PC-9 (cell line): ENCODE measurements around the gene GDF2. TPM values are rescaled to one million over a fixed set of nuclear protein-coding genes. Genes with fewer than 3 reads are reported as not detected.

Source experiments
- BruUV-seq: library from RNA; stranded (reverse); fragments of 400-500 nt; replicated peaks from 2 replicates; lab custom pipeline; 2021; lab: Mats Ljungman, UMichigan
- CTCF ChIA-PET: fragments of 300-600 bp; sonication (Branson Sonifier 250); formaldehyde crosslinking; loops from one replicate; lab custom pipeline; 2022; ENCODE audit warnings: antibody characterized with exemption; lab: Charles Lee
- POLR2A ChIA-PET: fragments of 300-600 bp; sonication (Branson Sonifier 250); formaldehyde crosslinking; loops from one replicate; lab custom pipeline; 2022; ENCODE audit warnings: antibody characterized with exemption; ENCODE audit not compliant: unreplicated experiment; lab: Charles Lee
- DNase-seq, 2 experiments: peaks; one replicate each; pipeline versions ENCODE4 v3.0.0 to v3.0.0-alpha.2; 2015 to 2022; ENCODE audit warnings: mixed read lengths in 1 of 2
- H2AFZ ChIP-seq: fragments of 200-600 bp; sonication (generic); 2 replicates; pipeline ENCODE4 v1.8.1; 2017; ENCODE audit warnings: antibody characterized with exemption
- H3F3A ChIP-seq: fragments of 200-600 bp; sonication (generic); 2 replicates; pipeline ENCODE4 v1.8.1; 2017; ENCODE audit warnings: antibody characterized with exemption, mild to moderate bottlenecking, low read depth; ENCODE audit not compliant: insufficient read depth
- H3K27ac ChIP-seq: fragments of 200-600 bp; sonication (generic); 2 replicates; pipeline ENCODE4 v1.6.1; 2016; ENCODE audit warnings: mixed run types
- H3K27me3 ChIP-seq: fragments of 200-600 bp; sonication (generic); 2 replicates; pipeline ENCODE4 v1.6.1; 2016; ENCODE audit warnings: low read depth, mixed run types; ENCODE audit not compliant: insufficient read depth
- H3K36me3 ChIP-seq: fragments of 200-600 bp; sonication (generic); 2 replicates; pipeline ENCODE4 v1.6.1; 2016; ENCODE audit warnings: low read depth, mixed run types
- H3K4me1 ChIP-seq: fragments of 200-600 bp; sonication (generic); replicated peaks from 2 replicates; pipeline ENCODE4 v1.6.1; 2016; ENCODE audit warnings: mixed run types; ENCODE audit not compliant: insufficient read depth
- H3K4me2 ChIP-seq: fragments of 200-600 bp; sonication (generic); 2 replicates; pipeline ENCODE4 v1.6.1; 2017; ENCODE audit warnings: mixed run types
- H3K4me3 ChIP-seq: fragments of 200-600 bp; sonication (generic); 2 replicates; pipeline ENCODE4 v1.6.1; 2016; ENCODE audit warnings: mixed run types
- H3K79me2 ChIP-seq: fragments of 200-600 bp; sonication (generic); 2 replicates; pipeline ENCODE4 v1.6.1; 2017; ENCODE audit warnings: low read depth, mixed run types
- H3K9me2 ChIP-seq: fragments of 200-600 bp; sonication (generic); 2 replicates; pipeline ENCODE4 v1.8.1; 2017; ENCODE audit warnings: mild to moderate bottlenecking; ENCODE audit not compliant: insufficient read depth
- H3K9me3 ChIP-seq: fragments of 200-600 bp; sonication (generic); 2 replicates; pipeline ENCODE4 v1.8.1; 2016; ENCODE audit warnings: low read depth; ENCODE audit not compliant: insufficient read depth
- H4K20me1 ChIP-seq: fragments of 200-600 bp; sonication (generic); 2 replicates; pipeline ENCODE4 v1.8.1; 2017; ENCODE audit not compliant: insufficient read depth
- CTCF ChIP-seq: fragments of 200-600 bp; sonication (generic); conservative IDR thresholded peaks from 2 replicates; pipeline ENCODE4 v1.6.1; 2017; ENCODE audit warnings: mixed run types, antibody characterized with exemption, mild to moderate bottlenecking, moderate library complexity
- EZH2 ChIP-seq: fragments of 200-600 bp; sonication (generic); IDR thresholded peaks from 2 replicates; pipeline ENCODE4 v1.8.0; 2017; ENCODE audit warnings: antibody characterized with exemption, low read depth
- intact Hi-C: fragments of 100-400 bp; cut with micrococcal nuclease; formaldehyde crosslinking; loops from one replicate; pipeline ENCODE4 v1.10.0; 2022; ENCODE audit not compliant: unreplicated experiment
- total RNA-seq: library from RNA; stranded (reverse); gene quantifications from 2 replicates; pipeline ENCODE4 v1.2.3, GENCODE V29; 2021

GDF2 gene
- total RNA-seq, 1 experiment from 2014 or later: not detected

- ChIA-PET CTCF (no interaction called here), POLR2A (interaction anchor here (0.7 kb wide), 1 partner anchor 29 kb away, joined by 4 read pairs; no protein-coding TSS in a partner anchor)
- TF ChIP-seq EZH2: no peak
- no peak for TF ChIP-seq CTCF
- H3K9me3 ChIP-seq: no peaks in the 10 kb centered on the region
- no peak for DNase-seq
- no peaks in the 10 kb centered on the region for H3K9me2 ChIP-seq
- no peaks in the 10 kb centered on the region for H3K4me1 ChIP-seq
- no peaks in the 10 kb centered on the region for H3F3A ChIP-seq
- no peaks in the 10 kb centered on the region for H4K20me1 ChIP-seq
- intact Hi-C loops: no loop called here
- no peak overlapping the region for H3K4me3 ChIP-seq
- no peaks in the 10 kb centered on the region for H3K79me2 ChIP-seq
- no peak overlapping the region for H3K27ac ChIP-seq
- H3K4me2 ChIP-seq: no peak overlapping the region
- H2AFZ ChIP-seq: no peak overlapping the region
- BruUV-seq: no TSS peak
- no peaks in the 10 kb centered on the region for H3K36me3 ChIP-seq
- peaks cover 14% of the 10 kb centered on the region for H3K27me3 ChIP-seq
These were observed 28.2 kb upstream of the GDF2 start for GRCh38 chr10:47294057-47294456.

DNA sequence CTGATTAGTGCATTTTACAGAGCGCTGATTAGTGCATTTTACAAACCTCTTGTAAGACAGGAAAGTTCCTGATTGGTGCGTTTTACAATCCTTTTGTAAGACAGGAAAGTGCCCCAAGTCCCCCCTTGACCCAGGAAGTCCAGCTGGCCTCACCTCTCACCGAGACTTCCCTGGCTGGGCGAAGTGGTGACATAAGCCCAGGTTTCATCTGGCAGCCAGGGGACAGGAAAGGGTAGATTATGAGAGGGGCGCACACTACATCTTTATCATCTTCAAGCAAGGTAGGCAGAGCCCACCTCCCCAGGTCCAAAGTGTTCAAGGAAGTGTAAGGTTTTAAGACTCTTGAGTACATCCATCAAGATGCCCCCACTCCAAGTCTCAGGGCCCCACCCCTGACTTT lies 27.8 kb upstream of the GDF2 start:
- H3K79me2 ChIP-seq: no peaks in the 10 kb centered on the region
- peaks cover 14% of the 10 kb centered on the region for H3K27me3 ChIP-seq
- H3K4me1 ChIP-seq: no peaks in the 10 kb centered on the region
- H3K9me3 ChIP-seq: no peaks in the 10 kb centered on the region
- no peak overlapping the region for H3K4me2 ChIP-seq
- no peak for DNase-seq
- no peak overlapping the region for H3K4me3 ChIP-seq
- H4K20me1 ChIP-seq: no peaks in the 10 kb centered on the region
- H3K27ac ChIP-seq: no peak overlapping the region
- no peaks in the 10 kb centered on the region for H3K9me2 ChIP-seq
- TF ChIP-seq EZH2 (no peak), CTCF (no peak)
- CTCF ChIA-PET: no interaction called here
- no peaks in the 10 kb centered on the region for H3K36me3 ChIP-seq
- intact Hi-C loops: no loop called here
- no peaks in the 10 kb centered on the region for H3F3A ChIP-seq
- no TSS peak for BruUV-seq
- POLR2A ChIA-PET: interaction anchor here (0.7 kb wide), 1 partner anchor 28 kb away, joined by 4 read pairs; no protein-coding TSS in a partner anchor
- no peak overlapping the region for H2AFZ ChIP-seq

GRCh38 chr10:47295411-47295810 lies 26.8 kb upstream of the GDF2 start:
- Histone ChIP-seq H3K79me2 (no peaks in the 10 kb centered on the region), H3F3A (no peaks in the 10 kb centered on the region), H3K9me2 (no peaks in the 10 kb centered on the region), H3K4me1 (no peaks in the 10 kb centered on the region), H4K20me1 (no peaks in the 10 kb centered on the region), H3K27ac (no peak overlapping the region), H3K4me2 (no peak overlapping the region), H3K27me3 (peaks cover 14% of the 10 kb centered on the region), H3K4me3 (no peak overlapping the region), H3K9me3 (no peaks in the 10 kb centered on the region), H3K36me3 (no peaks in the 10 kb centered on the region), H2AFZ (no peak overlapping the region)
- BruUV-seq: no TSS peak
- no peak for DNase-seq
- intact Hi-C loops: no loop called here
- POLR2A ChIA-PET: no interaction called here
- CTCF ChIA-PET: no interaction called here
- TF ChIP-seq EZH2 (no peak), CTCF (no peak)
